Measurements from ENCODE around the gene NYAP1.
"Not testable (repeated sequence)": the region's sequence is repeated elsewhere in the genome, so short reads cannot be mapped to it uniquely, and the experiment has no call there.

Gene NYAP1

DNA sequence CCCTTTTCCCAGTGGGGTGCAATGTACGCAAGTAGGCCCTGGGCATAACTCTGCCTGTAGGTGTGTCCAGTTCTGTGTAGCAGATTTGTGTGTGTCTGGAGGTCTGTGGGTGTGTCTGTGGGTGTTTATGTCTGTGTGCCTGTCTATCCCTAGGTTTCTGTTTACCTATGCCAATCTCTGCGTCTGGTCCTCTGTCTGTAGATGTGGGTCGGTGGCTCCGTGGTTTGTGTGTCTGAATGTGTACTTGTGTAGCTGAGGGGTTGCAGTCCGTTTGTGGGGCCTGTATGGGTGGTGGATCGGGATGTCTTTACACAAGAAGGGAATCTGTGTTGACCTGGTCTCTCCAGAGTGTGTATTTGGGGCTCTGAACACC is 932 bp downstream of the NYAP1 start:
- DNase-seq: no peak

DNA sequence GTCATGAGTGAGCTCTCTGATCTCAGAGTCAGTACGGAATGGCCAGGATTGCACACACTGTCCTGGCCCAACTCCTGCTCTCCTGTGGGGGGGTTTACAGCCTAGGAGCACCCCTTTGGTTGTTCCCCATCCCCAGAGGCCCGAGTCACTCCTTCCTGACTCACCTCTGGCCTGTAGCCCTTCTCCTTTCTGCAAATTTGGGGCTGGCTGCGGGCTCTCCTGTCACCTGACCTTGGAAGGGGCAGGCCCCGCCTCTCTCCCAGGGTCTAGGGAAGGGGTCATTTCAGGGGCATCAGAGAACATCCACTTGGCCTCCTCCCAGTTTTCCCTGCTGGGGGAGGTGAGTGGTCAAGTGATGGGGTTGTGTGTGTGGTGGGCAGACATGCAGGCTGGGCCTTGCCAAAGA is 1.7 kb downstream of the NYAP1 start:
- no peak for DNase-seq

DNA sequence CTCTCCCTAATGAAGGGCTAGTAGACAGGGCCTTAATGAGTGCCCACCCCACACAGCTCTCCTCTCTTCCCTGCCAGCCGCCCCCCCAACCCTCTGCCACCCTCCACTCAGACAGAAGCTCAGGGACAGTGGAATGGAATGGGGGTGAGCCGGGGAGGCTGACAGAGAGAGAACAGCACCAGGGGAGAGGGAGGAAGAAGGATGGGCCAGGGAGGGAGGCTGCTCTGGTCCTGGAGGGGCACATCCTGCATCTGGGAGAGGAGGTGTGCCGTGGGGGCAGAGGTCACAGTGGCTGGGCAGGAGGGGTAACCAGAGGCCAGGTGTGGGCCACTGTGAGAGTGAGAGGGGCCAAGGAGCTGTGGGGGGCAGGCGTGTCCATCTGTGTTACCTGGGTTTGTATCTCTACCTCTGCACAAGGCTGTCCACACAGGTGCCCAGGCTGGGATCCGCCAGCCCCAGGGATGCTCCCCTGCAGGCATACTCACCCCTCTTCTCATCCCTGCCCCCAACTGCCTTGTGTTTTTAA is 2.4 kb downstream of the NYAP1 start:
- no peak for DNase-seq

- DNase-seq: no peak
Observed at GRCh38 chr7:100486753-100487446, 3.2 kb downstream of the NYAP1 start.

DNA sequence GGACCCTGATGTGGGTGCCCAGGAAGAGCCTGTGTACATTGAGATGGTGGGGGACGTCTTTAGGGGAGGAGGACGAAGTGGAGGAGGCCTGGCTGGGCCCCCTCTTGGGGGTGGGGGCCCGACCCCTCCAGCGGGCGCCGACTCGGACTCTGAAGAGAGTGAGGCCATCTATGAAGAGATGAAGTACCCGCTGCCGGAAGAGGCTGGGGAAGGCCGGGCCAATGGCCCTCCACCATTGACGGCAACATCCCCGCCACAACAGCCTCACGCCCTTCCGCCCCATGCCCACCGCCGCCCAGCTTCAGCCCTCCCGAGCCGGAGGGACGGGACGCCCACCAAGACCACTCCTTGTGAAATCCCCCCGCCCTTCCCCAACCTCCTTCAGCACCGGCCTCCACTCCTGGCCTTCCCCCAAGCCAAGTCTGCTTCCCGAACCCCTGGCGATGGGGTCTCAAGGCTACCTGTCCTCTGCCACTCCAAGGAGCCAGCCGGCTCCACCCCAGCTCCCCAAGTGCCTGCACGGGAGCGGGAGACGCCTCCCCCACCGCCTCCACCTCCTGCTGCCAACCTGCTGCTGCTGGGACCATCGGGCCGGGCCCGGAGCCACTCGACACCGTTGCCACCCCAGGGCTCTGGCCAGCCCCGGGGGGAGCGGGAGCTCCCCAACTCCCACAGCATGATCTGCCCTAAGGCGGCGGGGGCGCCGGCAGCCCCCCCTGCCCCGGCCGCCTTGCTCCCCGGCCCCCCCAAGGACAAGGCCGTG is 4.8 kb downstream of the NYAP1 start:
- DNase-seq: no peak

DNA sequence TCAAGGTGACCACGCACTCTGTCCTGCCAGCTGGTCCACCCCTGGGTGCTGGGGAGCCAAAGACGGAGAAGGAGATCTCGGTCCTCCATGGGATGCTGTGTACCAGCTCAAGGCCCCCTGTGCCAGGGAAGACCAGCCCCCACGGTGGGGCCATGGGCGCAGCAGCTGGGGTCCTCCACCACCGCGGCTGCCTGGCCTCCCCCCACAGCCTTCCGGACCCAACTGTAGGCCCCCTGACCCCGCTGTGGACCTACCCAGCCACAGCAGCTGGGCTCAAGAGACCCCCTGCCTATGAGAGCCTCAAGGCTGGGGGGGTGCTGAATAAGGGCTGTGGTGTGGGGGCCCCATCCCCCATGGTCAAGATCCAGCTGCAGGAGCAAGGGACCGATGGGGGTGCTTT is 5.4 kb downstream of the NYAP1 start:
- DNase-seq: no peak

DNA sequence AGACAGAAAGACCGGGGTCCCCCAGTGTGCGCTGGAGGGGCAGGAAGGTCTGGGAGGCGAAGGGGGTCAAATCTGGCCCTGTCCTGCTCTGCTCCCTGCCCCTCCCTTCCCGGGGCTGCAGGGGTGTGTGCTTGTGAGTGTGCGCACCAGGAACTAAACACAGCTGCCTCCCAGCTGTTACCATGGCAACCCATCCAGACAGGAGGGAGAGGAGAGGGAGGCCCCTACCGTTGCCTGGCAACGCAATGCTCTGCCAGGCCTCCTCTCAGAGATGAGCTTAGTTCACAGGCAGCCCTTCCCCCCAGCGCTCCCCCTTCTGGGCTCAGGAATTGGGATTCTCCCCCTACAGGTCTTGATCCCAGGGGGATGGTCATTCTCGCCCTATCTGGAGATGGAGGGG is 6.1 kb downstream of the NYAP1 start:
- no peak for DNase-seq

DNA sequence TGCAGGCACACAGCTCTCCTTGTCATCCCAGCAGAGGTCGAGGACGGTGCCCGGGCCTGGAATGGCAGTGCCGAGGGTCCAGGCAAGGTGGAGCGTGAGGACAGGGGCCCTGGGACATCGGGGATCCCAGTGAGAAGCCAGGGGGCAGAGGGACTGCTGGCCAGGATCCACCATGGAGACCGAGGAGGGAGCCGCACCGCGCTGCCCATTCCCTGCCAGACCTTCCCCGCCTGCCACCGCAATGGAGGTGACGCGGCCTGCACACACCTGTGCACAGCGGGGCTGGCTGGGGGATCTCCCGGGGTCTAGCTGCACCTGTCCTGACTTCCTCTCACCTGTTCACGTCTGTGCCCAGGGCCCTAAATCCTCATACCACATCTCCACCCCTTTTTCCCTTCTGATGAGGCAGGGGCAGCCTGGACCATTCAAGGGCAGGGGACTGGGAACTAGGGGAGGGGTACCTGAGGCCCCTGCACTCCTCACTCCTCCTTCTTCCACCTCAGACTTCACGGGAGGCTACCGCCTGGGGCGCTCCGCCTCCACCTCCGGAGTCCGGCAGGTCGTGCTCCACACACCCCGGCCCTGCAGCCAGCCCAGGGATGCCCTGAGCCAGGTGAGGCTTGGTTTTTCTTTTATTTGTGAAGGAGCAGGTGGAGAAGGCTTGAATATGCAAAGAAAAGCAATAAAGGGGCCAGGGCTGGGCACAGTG is 6.9 kb downstream of the NYAP1 start:
- no peak for DNase-seq

DNA sequence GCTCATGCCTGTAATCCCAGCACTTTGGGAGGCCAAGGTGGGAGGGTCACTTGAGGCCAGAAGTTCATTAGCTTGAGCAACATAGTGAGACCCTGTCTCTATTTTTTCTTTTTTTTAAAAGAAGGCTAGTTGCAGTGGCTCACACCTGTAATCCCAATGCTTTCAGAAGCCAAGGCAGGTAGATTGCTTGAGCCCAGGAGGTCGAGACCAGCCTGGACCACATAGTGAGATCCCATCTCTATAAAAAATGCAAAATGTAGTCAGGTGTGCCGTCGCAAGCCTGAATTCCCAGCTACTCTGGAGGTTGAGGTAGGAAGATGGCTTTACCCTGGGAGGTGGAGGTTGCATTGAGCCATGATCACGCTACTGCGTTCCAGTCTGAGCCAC is 7.5 kb downstream of the NYAP1 start:
- no peak for DNase-seq

DNA sequence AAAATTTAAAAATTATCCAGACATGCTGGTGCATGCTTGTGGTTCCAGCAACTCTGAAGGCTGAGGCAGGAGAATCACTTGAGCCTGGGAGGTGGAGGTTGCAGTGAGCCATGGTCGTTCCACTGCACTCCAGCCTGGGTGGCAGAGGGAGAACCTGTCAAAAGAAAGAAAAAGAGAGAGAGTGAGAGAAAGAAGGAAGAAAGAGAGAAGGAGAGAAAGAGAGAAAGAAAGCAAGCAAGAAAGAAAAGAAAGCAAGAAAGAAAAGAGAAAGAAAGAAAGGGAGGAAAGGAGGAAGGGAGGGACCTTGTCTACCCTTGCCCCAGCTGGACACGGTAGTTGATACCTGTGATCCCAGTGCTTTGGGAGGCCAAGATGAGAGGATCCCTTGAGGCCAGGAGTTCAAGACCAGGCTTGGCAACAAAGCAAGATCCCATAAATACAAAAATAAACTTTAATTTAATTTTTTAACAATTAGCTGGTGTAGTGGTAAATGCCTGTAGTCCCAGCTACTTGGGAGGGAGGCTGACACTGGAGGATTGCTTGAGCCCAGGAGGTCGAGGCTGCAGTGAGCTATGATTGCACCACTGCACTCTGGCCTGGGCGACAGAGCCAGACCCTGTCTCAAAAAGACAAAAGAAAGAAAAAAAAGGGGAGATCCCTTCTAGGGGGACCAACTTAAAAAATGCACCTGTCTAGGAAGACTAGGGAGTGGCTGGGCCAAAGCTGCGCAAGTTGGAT is 9.2 kb downstream of the NYAP1 start:
- DNase-seq: no peak

GRCh38 chr7:100493476-100494264 is 9.9 kb downstream of the NYAP1 start:
- peak; percentile 61 for DNase-seq

DNA sequence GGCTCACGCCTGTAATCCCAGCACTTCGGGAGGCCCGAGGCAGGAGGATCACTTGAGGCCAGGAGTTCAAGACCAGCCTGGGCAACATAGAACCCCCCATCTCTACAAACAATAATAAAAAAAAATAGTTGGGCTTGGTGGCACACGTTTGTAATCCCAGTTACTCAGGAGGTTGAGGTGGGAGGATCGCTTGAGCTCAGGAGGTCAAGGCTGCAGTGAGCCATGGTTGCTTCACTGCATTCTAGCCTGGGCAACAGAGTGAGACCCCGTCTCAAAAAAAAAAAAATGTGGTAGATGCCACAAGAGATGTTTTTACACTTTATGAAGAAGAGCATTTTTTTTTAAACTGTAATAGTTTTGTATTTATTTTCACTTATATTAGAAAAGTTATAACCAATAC is 12.8 kb downstream of the NYAP1 start:
- no peak for DNase-seq

GRCh38 chr7:100500743-100501142 is 17.0 kb downstream of the NYAP1 start:
- DNase-seq: not testable (repeated sequence)

- DNase-seq: not testable (repeated sequence)
Observed at GRCh38 chr7:100504031-100504430, 20.3 kb downstream of the NYAP1 start.

DNA sequence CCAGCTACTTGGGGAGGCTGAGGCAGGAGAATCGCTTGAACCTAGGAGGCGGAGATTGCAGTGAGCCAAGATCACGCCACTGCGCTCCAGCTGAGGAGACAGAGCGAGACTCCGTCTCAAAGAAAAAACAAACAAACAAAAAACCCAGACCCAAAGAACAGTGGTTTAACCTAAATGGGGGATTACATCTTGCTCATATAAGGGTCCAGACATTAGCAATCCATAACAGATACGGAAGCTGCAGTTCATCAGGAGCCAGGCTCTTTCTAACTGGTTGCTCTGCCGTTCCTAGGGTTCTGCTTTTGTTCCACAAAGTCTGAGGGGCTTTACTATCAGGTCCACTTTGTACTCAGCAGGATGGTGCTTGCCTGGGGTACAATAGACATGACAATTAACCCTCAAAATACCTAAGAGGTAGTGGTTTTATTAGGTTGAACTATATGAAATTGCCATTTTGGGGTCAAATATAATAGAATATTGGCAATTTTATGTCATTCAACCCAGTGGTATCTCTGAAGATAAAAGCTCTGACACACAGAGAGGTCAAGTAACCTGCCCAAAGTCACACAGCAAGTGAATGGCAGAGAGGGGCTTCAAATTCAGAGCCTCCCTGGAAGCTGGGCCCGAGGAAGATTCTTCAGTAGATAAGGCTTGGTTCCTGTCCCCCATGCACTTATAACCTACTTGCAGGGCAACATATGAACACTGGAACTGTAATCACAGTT is 21.3 kb downstream of the NYAP1 start:
- DNase-seq: no peak

DNA sequence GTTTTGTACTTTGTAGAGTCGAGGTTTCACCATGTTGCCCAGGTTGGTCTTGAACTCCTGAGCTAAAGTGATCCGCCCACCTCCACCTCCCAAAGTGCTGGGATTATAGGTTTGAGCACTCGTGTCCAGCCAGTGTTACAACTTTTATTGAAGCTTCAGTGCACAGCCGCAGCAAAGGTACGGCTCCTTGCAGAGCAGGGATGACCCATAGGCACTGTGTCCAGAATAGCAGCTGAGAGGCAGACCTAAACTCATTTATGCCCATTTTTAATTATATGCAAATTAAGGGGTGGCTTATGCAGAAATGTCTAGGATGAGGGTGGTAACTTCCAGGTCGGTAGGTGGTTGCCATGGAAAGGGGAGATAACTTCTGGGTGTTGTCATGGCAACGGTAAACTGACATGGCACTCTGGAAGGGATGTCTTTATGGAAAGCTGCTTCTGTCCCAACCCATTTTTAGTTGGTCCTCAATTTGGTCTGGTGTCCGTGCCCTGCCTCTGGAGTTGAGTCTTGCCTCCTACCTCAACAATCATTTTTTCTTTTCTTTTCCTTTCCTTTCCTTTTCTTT is 22.7 kb downstream of the NYAP1 start:
- DNase-seq: no peak

GRCh38 chr7:100509231-100509630 is 25.5 kb downstream of the NYAP1 start:
- DNase-seq: no peak

DNA sequence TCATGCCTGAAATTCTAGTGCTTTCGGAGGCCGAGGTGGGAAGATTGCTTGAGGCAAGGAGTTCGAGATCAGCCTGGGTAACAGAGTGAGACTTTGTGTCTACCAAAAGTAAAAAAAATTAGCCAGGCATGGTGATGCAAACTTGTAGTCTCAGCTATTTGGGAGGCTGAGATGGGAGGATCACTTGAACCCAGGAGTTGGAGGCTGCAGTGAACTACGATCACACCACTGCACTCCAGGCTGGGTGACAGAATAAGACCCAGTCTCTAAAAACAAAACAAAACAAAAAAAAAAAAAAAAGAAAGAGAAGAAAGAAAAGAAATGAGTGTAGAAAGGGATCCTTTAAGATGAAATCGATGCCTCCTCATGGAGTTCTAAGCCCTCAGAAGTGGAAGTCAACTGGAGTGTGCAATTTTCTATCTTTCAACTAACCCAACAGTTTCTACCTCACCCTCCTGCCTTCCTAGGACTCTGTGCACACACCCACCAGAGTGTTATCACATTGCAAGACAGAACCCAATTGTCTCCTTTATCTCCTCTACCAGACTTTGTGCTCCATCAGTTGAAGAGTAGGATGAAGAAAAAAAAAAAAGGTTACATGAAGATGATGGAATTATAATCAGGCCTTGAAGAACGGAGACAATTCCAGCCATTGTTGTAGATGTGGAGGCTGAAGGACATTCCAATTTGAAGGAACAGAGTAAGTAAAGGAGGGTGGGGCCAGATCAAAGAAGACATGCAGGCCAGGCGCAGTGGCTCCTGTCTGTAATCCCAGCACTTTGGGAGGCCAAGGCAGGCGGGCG is 26.9 kb downstream of the NYAP1 start:
- no peak for DNase-seq

- DNase-seq: no peak
Observed at GRCh38 chr7:100513212-100513810, 29.6 kb downstream of the NYAP1 start.

DNA sequence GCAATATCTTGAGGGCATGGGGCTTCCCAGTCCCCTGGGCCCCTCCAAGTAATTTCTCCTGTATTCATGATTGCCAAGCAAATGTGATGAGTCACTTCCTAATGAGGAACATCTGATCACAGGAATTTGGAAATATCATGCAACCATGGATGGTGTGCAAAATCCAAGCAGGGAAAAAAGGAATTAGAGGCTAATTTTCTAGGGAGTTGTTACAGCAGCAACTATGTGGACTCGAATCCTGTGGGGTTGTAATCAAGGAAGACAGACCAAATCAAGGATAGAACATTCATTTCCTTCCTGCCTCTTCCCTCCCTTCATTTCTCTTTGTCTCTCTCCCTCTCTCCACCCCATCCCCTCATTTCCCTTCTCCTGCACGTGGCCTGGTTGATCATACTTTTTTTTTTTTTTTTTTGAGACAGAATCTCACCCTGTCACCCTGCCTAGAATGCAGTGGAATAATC is 31.4 kb downstream of the NYAP1 start:
- no peak for DNase-seq

Measured in activated naive CD4-positive, alpha-beta T cell treated with Interleukin-2 at 50 U/mL for 16 hours (primary cell).